IMR-90 (cell line): Measurements from ENCODE around the gene PAGE4. TPM values are rescaled to one million over a fixed set of nuclear protein-coding genes. Genes with fewer than 3 reads are reported as not detected.

Source experiments
- ATAC-seq: fragments of 200-7000 bp; cut with Tn5 transposase; 2 replicates; pipeline ENCODE4 v1.9.1; 2020; ENCODE audit warnings: low read depth, mild to moderate bottlenecking, moderate library complexity
- BruUV-seq: library from RNA; stranded (reverse); fragments of 400-500 nt; replicated peaks from 2 replicates; lab custom pipeline; 2021; lab: Mats Ljungman, UMichigan
- CTCF ChIA-PET: fragments of 300-600 bp; formaldehyde crosslinking; extraction: SDS; loops from one replicate; lab custom pipeline; 2021; ENCODE audit warnings: antibody characterized with exemption; lab: Yijun Ruan, JAX
- POLR2A ChIA-PET: fragments of 300-600 bp; sonication (Branson Sonifier 250); formaldehyde crosslinking; loops from one replicate; lab custom pipeline; 2022; ENCODE audit warnings: antibody characterized with exemption; ENCODE audit not compliant: unreplicated experiment; lab: Charles Lee
- DNase-seq: peaks from one replicate; pipeline ENCODE4 v3.0.0; 2013
- H2AFZ ChIP-seq: replicated peaks from 2 replicates; pipeline ENCODE3; 2013; ENCODE audit warnings: low read length, mild to moderate bottlenecking; ENCODE audit not compliant: poor library complexity
- H2AK5ac ChIP-seq: 2 replicates; pipeline ENCODE4 v1.6.1; 2013; ENCODE audit warnings: low read depth, low read length, inconsistent platforms
- H2AK9ac ChIP-seq: replicated peaks from 2 replicates; pipeline ENCODE3; 2013; ENCODE audit warnings: mild to moderate bottlenecking, low read depth, low read length, moderate library complexity; ENCODE audit not compliant: poor library complexity
- H2BK120ac ChIP-seq: 2 replicates; pipeline ENCODE4 v1.6.1; 2013; ENCODE audit warnings: low read depth, low read length, inconsistent platforms
- H2BK15ac ChIP-seq: 3 replicates; pipeline ENCODE4 v1.6.1; 2013; ENCODE audit warnings: low read depth, low read length, inconsistent platforms
- H2BK20ac ChIP-seq: 2 replicates; pipeline ENCODE4 v1.6.1; 2013; ENCODE audit warnings: low read depth, mild to moderate bottlenecking, inconsistent platforms, low read length, moderate library complexity
- H2BK5ac ChIP-seq: 2 replicates; pipeline ENCODE4 v1.6.1; 2013; ENCODE audit warnings: mild to moderate bottlenecking, low read depth, low read length, inconsistent platforms; ENCODE audit not compliant: poor library complexity, severe bottlenecking
- H3K14ac ChIP-seq: replicated peaks from 2 replicates; pipeline ENCODE4 v1.6.1; 2013; ENCODE audit warnings: low read depth, low read length, inconsistent platforms
- H3K18ac ChIP-seq: 2 replicates; pipeline ENCODE4 v1.6.1; 2013; ENCODE audit warnings: low read depth, low read length, control low read depth
- H3K23ac ChIP-seq: 2 replicates; pipeline ENCODE4 v1.6.1; 2013; ENCODE audit warnings: low read depth, low read length, inconsistent platforms
- H3K27ac ChIP-seq: 2 replicates; pipeline ENCODE4 v1.5.1; 2013; ENCODE audit warnings: mild to moderate bottlenecking, control low read depth, low read length; ENCODE audit not compliant: insufficient read depth
- H3K27me3 ChIP-seq: 2 replicates; pipeline ENCODE4 v1.6.1; 2013; ENCODE audit warnings: low read length; ENCODE audit not compliant: control insufficient read depth, insufficient read depth
- H3K36me3 ChIP-seq: 2 replicates; pipeline ENCODE4 v1.6.1; 2013; ENCODE audit warnings: low read length, mixed read lengths; ENCODE audit not compliant: control insufficient read depth, insufficient read depth
- H3K4ac ChIP-seq: 2 replicates; pipeline ENCODE4 v1.6.1; 2013; ENCODE audit warnings: low read depth, low read length, inconsistent platforms
- H3K4me1 ChIP-seq: 2 replicates; pipeline ENCODE4 v1.6.1; 2013; ENCODE audit warnings: low read length, mixed read lengths; ENCODE audit not compliant: control insufficient read depth, insufficient read depth
- H3K4me2 ChIP-seq: 2 replicates; pipeline ENCODE4 v1.6.1; 2013; ENCODE audit warnings: low read depth, mild to moderate bottlenecking, control low read depth, low read length, moderate library complexity
- H3K4me3 ChIP-seq: 2 replicates; pipeline ENCODE4 v1.5.1; 2013; ENCODE audit warnings: low read depth, mild to moderate bottlenecking, control low read depth, low read length, moderate library complexity; ENCODE audit not compliant: insufficient read depth
- H3K56ac ChIP-seq: 2 replicates; pipeline ENCODE4 v1.6.1; 2013; ENCODE audit warnings: low read length, inconsistent platforms; ENCODE audit not compliant: insufficient read depth; ENCODE audit errors: extremely low read depth
- H3K79me1 ChIP-seq, 2 experiments: 2 replicates each; pipeline ENCODE4 v1.6.1; 2013; ENCODE audit warnings: low read length in 2 of 2, inconsistent platforms in 1 of 2, low read depth in 1 of 2
- H3K9ac ChIP-seq: 2 replicates; pipeline ENCODE4 v1.6.1; 2013; ENCODE audit warnings: low read depth, low read length, control low read depth
- H3K9me1 ChIP-seq: 2 replicates; pipeline ENCODE4 v1.6.1; 2013; ENCODE audit warnings: low read length, inconsistent platforms; ENCODE audit not compliant: insufficient read depth
- H3K9me3 ChIP-seq: 2 replicates; pipeline ENCODE4 v1.6.1; 2013; ENCODE audit warnings: low read length; ENCODE audit not compliant: control insufficient read depth, insufficient read depth
- H4K20me1 ChIP-seq: 2 replicates; pipeline ENCODE4 v1.6.1; 2013; ENCODE audit warnings: low read length, inconsistent platforms; ENCODE audit not compliant: insufficient read depth
- H4K5ac ChIP-seq: 2 replicates; pipeline ENCODE4 v1.6.1; 2013; ENCODE audit warnings: mild to moderate bottlenecking, low read depth, low read length, control low read depth
- H4K8ac ChIP-seq, 2 experiments: 2 replicates each; pipeline ENCODE4 v1.6.1; 2013; ENCODE audit warnings: low read depth in 2 of 2, low read length in 2 of 2, control low read depth in 1 of 2, inconsistent platforms in 1 of 2
- H4K91ac ChIP-seq: 2 replicates; pipeline ENCODE4 v1.6.1; 2013; ENCODE audit warnings: low read depth, low read length, inconsistent platforms; ENCODE audit not compliant: insufficient read depth
- CHD1 ChIP-seq: IDR thresholded peaks from 2 replicates; pipeline ENCODE4 v1.6.1; 2012; ENCODE audit warnings: low read depth, low read length, improper control_type of control experiment
- FOS ChIP-seq: fragments of 150-350 bp; IDR thresholded peaks from 2 replicates; pipeline ENCODE4 v1.6.1; 2016; ENCODE audit warnings: low read depth, low read length
- MAZ ChIP-seq: IDR thresholded peaks from 2 replicates; pipeline ENCODE4 v1.6.1; 2012; ENCODE audit warnings: low read depth, mild to moderate bottlenecking, low read length, improper control_type of control experiment, moderate library complexity, borderline replicate concordance
- MXI1 ChIP-seq: IDR thresholded peaks from 2 replicates; pipeline ENCODE4 v1.6.1; 2012; ENCODE audit warnings: low read depth, mild to moderate bottlenecking, low read length, moderate library complexity, borderline replicate concordance
- RAD21 ChIP-seq: IDR thresholded peaks from 2 replicates; pipeline ENCODE4 v1.6.1; 2012; ENCODE audit warnings: low read length, improper control_type of control experiment
- RFX5 ChIP-seq: IDR thresholded peaks from 2 replicates; pipeline ENCODE4 v1.8.0; 2012; ENCODE audit warnings: low read depth, mild to moderate bottlenecking, low read length, moderate library complexity
- SMC3 ChIP-seq: fragments of 150-350 bp; IDR thresholded peaks from 2 replicates; pipeline ENCODE4 v1.6.1; 2016; ENCODE audit warnings: low read depth, mild to moderate bottlenecking, antibody characterized with exemption, low read length, moderate library complexity
- WGBS, 2 experiments: methylation state at CpG; one replicate each; pipeline versions ENCODE4 v1.1.5 to v1.1.7; 2013; ENCODE audit warnings: missing lambda C conversion rate in 2 of 2; ENCODE audit not compliant: insufficient read length in 1 of 2; ENCODE audit errors: extremely low coverage in 2 of 2; 5-methylcytosine and 5-hydroxymethylcytosine counted together
- dilution Hi-C: fragments of 300-500 bp; cut with HindIII; formaldehyde crosslinking; loops from one replicate; pipeline ENCODE4 v1.14.3; 2018; ENCODE audit warnings: low sequenced_read_pairs; ENCODE audit not compliant: unreplicated experiment
- in situ Hi-C: fragments of 300-500 bp; cut with MboI; formaldehyde crosslinking; loops from 3 replicates; pipeline ENCODE4 v1.14.3; 2019; ENCODE audit warnings: low sequenced_read_pairs, inconsistent platforms, mixed read lengths
- intact Hi-C: fragments of 100-400 bp; cut with micrococcal nuclease; formaldehyde crosslinking; loops from 2 replicates; pipeline ENCODE4 v1.10.0; 2022
- polyA plus RNA-seq, 3 experiments: library from polyadenylated mRNA; depleted of rRNA; stranded (reverse); fragments of >200 nt; gene quantifications; 2 replicates each; pipeline ENCODE4 v1.2.3, GENCODE V29; 2012; ENCODE audit warnings: low replicate concordance in 1 of 3
- total RNA-seq: library from RNA; depleted of rRNA; stranded (reverse); fragments of >200 nt; gene quantifications from 2 replicates; pipeline ENCODE4 v1.2.3, GENCODE V29; 2012
- TF ChIP-seq, protein P1 (sequence below): fragments of 150-350 bp; IDR thresholded peaks from 2 replicates; pipeline ENCODE4 v1.6.1; 2016; ENCODE audit warnings: low read depth, mild to moderate bottlenecking, low read length, moderate library complexity, borderline replicate concordance

Gene PAGE4
- total and polyA plus RNA-seq, 2 of the 4 experiments (the other 2 are of a cell fraction): not detected

DNA sequence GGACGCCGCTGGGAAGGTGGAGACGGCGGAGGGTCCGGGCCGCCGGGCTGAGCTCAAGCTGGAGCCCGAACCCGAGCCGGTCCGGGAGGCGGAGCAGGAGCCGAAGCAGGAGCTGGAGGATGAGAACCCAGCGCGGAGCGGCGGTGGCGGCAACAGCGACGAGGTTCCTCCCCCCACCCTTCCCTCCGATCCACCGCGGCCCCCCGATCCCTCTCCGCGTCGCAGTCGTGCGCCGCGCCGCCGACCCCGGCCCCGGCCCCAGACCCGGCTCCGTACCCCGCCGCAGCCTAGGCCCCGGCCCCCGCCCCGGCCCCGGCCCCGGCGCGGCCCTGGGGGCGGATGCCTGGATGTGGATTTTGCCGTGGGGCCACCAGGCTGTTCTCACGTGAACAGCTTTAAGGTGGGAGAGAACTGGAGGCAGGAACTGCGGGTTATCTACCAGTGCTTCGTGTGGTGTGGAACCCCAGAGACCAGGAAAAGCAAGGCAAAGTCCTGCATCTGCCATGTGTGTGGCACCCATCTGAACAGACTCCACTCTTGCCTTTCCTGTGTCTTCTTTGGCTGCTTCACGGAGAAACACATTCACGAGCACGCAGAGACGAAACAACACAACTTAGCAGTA is 50.7 kb downstream of the PAGE4 start (continued):
- TF ChIP-seq SMC3: no peak

DNA sequence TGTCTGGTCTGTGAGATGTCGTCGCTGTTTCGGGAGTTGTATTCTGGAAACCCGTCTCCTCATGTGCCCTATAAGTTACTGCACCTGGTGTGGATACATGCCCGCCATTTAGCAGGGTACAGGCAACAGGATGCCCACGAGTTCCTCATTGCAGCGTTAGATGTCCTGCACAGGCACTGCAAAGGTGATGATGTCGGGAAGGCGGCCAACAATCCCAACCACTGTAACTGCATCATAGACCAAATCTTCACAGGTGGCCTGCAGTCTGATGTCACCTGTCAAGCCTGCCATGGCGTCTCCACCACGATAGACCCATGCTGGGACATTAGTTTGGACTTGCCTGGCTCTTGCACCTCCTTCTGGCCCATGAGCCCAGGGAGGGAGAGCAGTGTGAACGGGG is 51.6 kb downstream of the PAGE4 start:
- H4K91ac ChIP-seq: no peak overlapping the region
- H3K4me3 ChIP-seq: no peak overlapping the region
- peaks cover 3% of the 10 kb centered on the region; the same call in 1 of the 2 replicates for H3K4me1 ChIP-seq
- no peak overlapping the region for H2BK20ac ChIP-seq
- H2AK5ac ChIP-seq: no peak overlapping the region
- WGBS, 2 experiments: 43% methylated on average over 3 of the region's 12 CpGs; no CpG with 5 or more reads in 1 of the 2 experiments
- H4K20me1 ChIP-seq: no peaks in the 10 kb centered on the region; the same call in 1 of the 2 replicates
- H2BK5ac ChIP-seq: no peak overlapping the region
- H3K14ac ChIP-seq: no peak overlapping the region
- H3K36me3 ChIP-seq: no peaks in the 10 kb centered on the region
- H3K9me1 ChIP-seq: peaks cover 21% of the 10 kb centered on the region; the same call in 1 of the 2 replicates
- no peak overlapping the region for H4K5ac ChIP-seq
- BruUV-seq: no TSS peak
- no peak overlapping the region for H3K4ac ChIP-seq
- ATAC-seq (no peak), DNase-seq (no peak)
- H3K9me3 ChIP-seq: no peaks in the 10 kb centered on the region; the same call in 1 of the 2 replicates
- H3K4me2 ChIP-seq: peak overlapping the region; percentile 97; the same call in 1 of the 2 replicates
- H4K8ac ChIP-seq: no peak overlapping the region
- intact Hi-C loops (loop anchor here (10.0 kb wide), 1 partner anchor 704 kb away; no protein-coding TSS in a partner anchor), in situ Hi-C loops (no loop called here), dilution Hi-C loops (no loop called here)
- H3K27ac ChIP-seq: no peak overlapping the region
- no peak overlapping the region for H2BK120ac ChIP-seq
- H3K18ac ChIP-seq: no peak overlapping the region
- peaks cover 2% of the 10 kb centered on the region; the same call in 1 of the 2 replicates for H3K27me3 ChIP-seq
- no peak overlapping the region for H2AK9ac ChIP-seq
- peaks cover 6 to 11% of the 10 kb centered on the region in 2 experiments; a peak in 2 of 4 replicates for H3K79me1 ChIP-seq
- ChIA-PET CTCF (no interaction called here), POLR2A (no interaction called here)
- H3K9ac ChIP-seq: no peak overlapping the region
- no peak for TF ChIP-seq FOS
- no peak for TF ChIP-seq CHD1
- TF ChIP-seq, protein P1, sequence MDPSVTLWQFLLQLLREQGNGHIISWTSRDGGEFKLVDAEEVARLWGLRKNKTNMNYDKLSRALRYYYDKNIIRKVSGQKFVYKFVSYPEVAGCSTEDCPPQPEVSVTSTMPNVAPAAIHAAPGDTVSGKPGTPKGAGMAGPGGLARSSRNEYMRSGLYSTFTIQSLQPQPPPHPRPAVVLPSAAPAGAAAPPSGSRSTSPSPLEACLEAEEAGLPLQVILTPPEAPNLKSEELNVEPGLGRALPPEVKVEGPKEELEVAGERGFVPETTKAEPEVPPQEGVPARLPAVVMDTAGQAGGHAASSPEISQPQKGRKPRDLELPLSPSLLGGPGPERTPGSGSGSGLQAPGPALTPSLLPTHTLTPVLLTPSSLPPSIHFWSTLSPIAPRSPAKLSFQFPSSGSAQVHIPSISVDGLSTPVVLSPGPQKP: no peak
- TF ChIP-seq RFX5: no peak
- TF ChIP-seq MAZ: no peak
- TF ChIP-seq MXI1: no peak
- no peak for TF ChIP-seq RAD21
- no peak overlapping the region for H3K56ac ChIP-seq
- no peak overlapping the region for H3K23ac ChIP-seq
- no peak overlapping the region for H2AFZ ChIP-seq
- no peak overlapping the region for H2BK15ac ChIP-seq
